ENCODE measurements around the gene CTCF.

The CTCF gene

GRCh38 chr16:67540756-67541155 is 21.6 kb upstream of the CTCF start:
- no peak for DNase-seq (ENCODE audit: low read depth)
- no peak overlapping the region for H3K4me3 ChIP-seq (ENCODE audit: control insufficient read depth, low read depth, low read length)
- no peak for TF ChIP-seq CTCF (conservative IDR thresholded peaks at IDR 0.05; ENCODE audit: control insufficient read depth, insufficient read depth, low read depth, low read length)

DNA sequence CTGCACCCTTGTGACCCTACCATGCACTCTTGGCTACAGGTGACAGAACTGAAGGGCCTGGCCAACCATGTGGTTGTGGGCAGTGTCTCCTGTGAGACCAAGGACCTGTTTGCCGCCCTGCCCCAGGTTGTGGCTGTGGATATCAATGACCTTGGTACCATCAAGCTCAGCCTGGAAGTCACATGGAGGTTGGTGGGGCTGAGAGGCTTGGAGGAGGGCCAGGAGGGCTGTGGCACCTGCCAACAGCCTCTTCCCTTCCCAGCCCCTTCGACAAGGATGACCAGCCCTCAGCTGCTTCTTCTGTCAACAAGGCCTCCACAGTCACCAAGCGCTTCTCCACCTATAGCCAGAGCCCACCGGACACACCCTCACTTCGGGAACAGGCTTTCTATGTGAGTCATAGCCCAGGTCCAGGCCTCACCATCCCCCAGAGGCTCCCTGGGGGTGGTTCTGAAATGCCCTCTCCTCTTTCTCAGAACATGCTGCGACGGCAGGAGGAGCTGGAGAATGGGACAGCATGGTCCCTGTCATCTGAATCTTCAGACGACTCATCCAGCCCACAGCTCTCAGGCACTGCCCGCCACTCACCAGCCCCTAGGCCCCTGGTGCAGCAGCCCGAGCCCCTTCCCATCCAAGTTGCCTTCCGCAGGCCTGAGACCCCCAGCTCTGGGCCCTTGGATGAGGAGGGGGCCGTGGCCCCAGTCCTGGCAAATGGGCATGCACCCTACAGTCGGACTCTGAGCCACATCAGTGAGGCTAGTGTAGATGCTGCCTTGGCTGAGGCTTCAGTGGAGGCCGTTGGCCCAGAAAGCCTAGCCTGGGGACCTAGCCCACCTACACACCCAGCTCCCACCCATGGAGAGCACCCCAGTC is 20.7 kb upstream of the CTCF start:
- TF ChIP-seq CTCF (conservative IDR thresholded peaks at IDR 0.05; ENCODE audit: control insufficient read depth, insufficient read depth, low read depth, low read length), result no peak
- DNase-seq (ENCODE audit: low read depth), result peak; percentile 70
- no peak overlapping the region for H3K4me3 ChIP-seq (ENCODE audit: control insufficient read depth, low read depth, low read length)

DNA sequence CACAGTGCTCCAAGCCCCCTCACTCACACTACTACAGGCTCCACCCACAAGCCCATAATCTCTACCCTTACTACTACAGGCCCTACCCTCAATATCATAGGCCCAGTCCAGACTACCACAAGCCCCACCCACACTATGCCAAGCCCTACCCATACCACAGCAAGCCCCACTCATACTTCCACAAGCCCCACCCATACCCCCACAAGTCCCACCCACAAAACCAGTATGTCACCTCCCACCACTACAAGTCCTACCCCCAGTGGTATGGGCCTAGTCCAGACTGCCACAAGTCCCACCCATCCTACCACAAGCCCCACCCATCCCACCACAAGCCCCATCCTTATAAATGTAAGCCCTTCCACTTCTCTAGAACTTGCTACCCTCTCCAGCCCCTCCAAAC is 19.9 kb upstream of the CTCF start:
- no peak for TF ChIP-seq CTCF (conservative IDR thresholded peaks at IDR 0.05; ENCODE audit: control insufficient read depth, insufficient read depth, low read depth, low read length)
- no peak overlapping the region for H3K4me3 ChIP-seq (ENCODE audit: control insufficient read depth, low read depth, low read length)
- DNase-seq (ENCODE audit: low read depth), result peak; percentile 84

- H3K4me3 ChIP-seq (ENCODE audit: control insufficient read depth, low read depth, low read length), result no peak overlapping the region
- no peak for DNase-seq (ENCODE audit: low read depth)
- TF ChIP-seq CTCF (conservative IDR thresholded peaks at IDR 0.05; ENCODE audit: control insufficient read depth, insufficient read depth, low read depth, low read length), result no peak
Measured at GRCh38 chr16:67543036-67543435, 19.3 kb upstream of the CTCF start.

DNA sequence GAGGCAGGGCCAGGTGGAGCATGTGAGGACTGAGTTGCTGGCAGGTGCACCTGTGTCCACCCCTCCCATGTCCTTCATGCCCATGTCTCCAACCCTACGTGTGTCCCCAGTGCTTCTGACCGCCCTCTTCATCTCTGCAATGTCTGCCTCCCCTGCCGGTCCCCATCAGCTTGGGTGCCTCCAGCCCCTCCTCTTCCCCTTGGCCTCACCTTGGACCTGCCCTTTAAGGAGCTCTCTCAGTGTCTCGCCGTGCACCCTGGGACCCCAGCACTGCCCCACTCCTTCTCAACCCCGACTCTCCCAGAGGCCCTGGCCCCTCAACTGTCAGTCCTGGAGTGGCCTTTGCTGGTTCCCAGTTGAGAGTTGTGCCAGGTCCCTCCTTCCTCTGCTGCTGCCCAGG is 18.7 kb upstream of the CTCF start:
- no peak overlapping the region for H3K4me3 ChIP-seq (ENCODE audit: control insufficient read depth, low read depth, low read length)
- TF ChIP-seq CTCF (conservative IDR thresholded peaks at IDR 0.05; ENCODE audit: control insufficient read depth, insufficient read depth, low read depth, low read length), result no peak
- DNase-seq (ENCODE audit: low read depth), result no peak

DNA sequence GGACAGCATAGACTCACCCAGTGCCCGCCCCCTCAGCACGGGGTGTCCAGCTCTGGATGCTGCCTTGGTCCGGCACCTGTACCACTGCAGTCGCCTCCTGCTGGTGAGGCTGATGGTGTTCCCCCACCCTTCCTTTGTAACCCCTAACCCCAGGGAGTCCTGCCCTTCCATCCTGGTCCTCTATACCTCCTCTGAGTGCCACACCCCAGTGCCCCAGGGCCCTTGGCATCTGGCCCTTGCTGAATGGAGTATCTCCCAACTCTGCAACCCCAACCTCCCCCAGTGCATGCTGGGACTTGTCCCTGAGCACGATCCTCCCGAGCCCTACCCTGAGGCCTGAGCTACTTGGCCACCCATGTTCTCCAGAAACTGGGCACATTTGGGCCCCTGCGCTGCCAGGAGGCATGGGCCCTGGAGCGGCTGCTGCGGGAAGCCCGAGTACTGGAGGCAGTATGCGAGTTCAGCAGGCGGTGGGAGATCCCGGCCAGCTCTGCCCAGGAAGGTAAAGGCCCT is 17.9 kb upstream of the CTCF start:
- DNase-seq (ENCODE audit: low read depth), result no peak
- no peak for TF ChIP-seq CTCF (conservative IDR thresholded peaks at IDR 0.05; ENCODE audit: control insufficient read depth, insufficient read depth, low read depth, low read length)
- H3K4me3 ChIP-seq (ENCODE audit: control insufficient read depth, low read depth, low read length), result no peak overlapping the region

Data from fibroblast of mammary gland (primary cell).